Measurements from ENCODE around the gene IQSEC1. TPM values are rescaled to one million over a fixed set of nuclear protein-coding genes. Genes with fewer than 3 reads are reported as not detected.

Gene IQSEC1
- polyA plus RNA-seq, 2 of the 4 experiments (the other 2 are of a cell fraction): 3.7 to 10.7 TPM

GRCh38 chr3:12983319-12983718 lies 89.9 kb downstream of the IQSEC1 start:
- H3K9me3 ChIP-seq: no peaks in the 10 kb centered on the region
- ChIA-PET CTCF (interaction anchor here (0.8 to 5.0 kb wide), 20 partner anchors 10 to 512 kb away, joined by 3 to 74 read pairs (median 4); no protein-coding TSS in a partner anchor), POLR2A (no interaction called here)
- TF ChIP-seq CHD2 (IDR thresholded peaks at IDR 0.05; ENCODE audit: low read length, partially characterized antibody) (no peak), JUNB (IDR thresholded peaks at IDR 0.05) (no peak)
- FAIRE-seq (no peak), ATAC-seq (peak in 1 of 2 experiments; percentile 35; a peak in 3 of 6 replicates), DNase-seq (ENCODE audit: low read depth in 1 of 2, low spot score in 1 of 2) (no peak)
- no peak overlapping the region for H3K4me3 ChIP-seq
- H3K4me2 ChIP-seq: no peak overlapping the region
- 86% methylated on average over 8 of the region's 9 CpGs for WGBS (ENCODE audit: missing lambda C conversion rate)
- H3K4me1 ChIP-seq: no peaks in the 10 kb centered on the region
- H3K27ac ChIP-seq: no peak overlapping the region

- TF ChIP-seq FOXS1 (CRISPR knock-in tag; IDR thresholded peaks at IDR 0.05) (no peak), EHF (CRISPR knock-in tag; IDR thresholded peaks at IDR 0.05) (no peak), HMGXB4 (CRISPR knock-in tag; IDR thresholded peaks at IDR 0.05; ENCODE audit: borderline replicate concordance) (no peak), CBX2 (IDR thresholded peaks at IDR 0.05; ENCODE audit: borderline replicate concordance, low read depth) (no peak), BCL3 (IDR thresholded peaks at IDR 0.05) (no peak), PHF8 (IDR thresholded peaks at IDR 0.05; ENCODE audit: borderline replicate concordance, low read depth) (no peak), ZC3H11A (IDR thresholded peaks at IDR 0.05) (no peak), POLR2A (IDR thresholded peaks at IDR 0.05; ENCODE audit: low read length) (no peak), REST (IDR thresholded peaks at IDR 0.05) (no peak), ZFP36 (IDR thresholded peaks at IDR 0.05; ENCODE audit: borderline replicate concordance, partially characterized antibody) (no peak), POLR2AphosphoS2 (conservative IDR thresholded peaks at IDR 0.05; ENCODE audit: low read length) (no peak), EP300 (IDR thresholded peaks at IDR 0.05) (no peak), CHD4 (IDR thresholded peaks at IDR 0.05; ENCODE audit: borderline replicate concordance) (no peak), CBX8 (IDR thresholded peaks at IDR 0.05) (no peak), RCOR1 (IDR thresholded peaks at IDR 0.05; ENCODE audit: low read depth, low read length) (no peak), RNF2 (IDR thresholded peaks at IDR 0.05; ENCODE audit: borderline replicate concordance, low read depth) (no peak), NR3C1 (IDR thresholded peaks at IDR 0.05) (no peak)
- DNase-seq (ENCODE audit: low read depth in 1 of 2, low spot score in 1 of 2) (no peak), FAIRE-seq (no peak), ATAC-seq (no peak)
- Histone ChIP-seq H3K27ac (no peak overlapping the region), H3K9me3 (no peaks in the 10 kb centered on the region), H3K4me3 (no peak overlapping the region), H3K4me2 (no peak overlapping the region), H3K4me1 (no peaks in the 10 kb centered on the region)
- ChIA-PET CTCF (interaction anchor here (1.0 to 5.0 kb wide), 10 partner anchors 9 to 513 kb away, joined by 3 to 74 read pairs (median 6); no protein-coding TSS in a partner anchor), POLR2A (no interaction called here)
- 49% methylated on average over 5 of the region's 5 CpGs for WGBS (ENCODE audit: missing lambda C conversion rate)
Measured at GRCh38 chr3:12982619-12983101, 90.6 kb downstream of the IQSEC1 start.

Measured in A549 (cell line).